Dermis blood vessel endothelial cell (primary cell): Measurements from ENCODE around the gene GDAP1L1. TPM values are rescaled to one million over a fixed set of nuclear protein-coding genes. Genes with fewer than 3 reads are reported as not detected.
A peak's percentile ranks its signal among the peaks of the same experiment; 100 is the strongest.

ENCODE experiments used
- DNase-seq: peaks from one replicate; pipeline ENCODE4 v3.0.0; 2010
- total RNA-seq: library from RNA; depleted of rRNA; stranded (reverse); fragments of >200 nt; gene quantifications from 2 replicates; pipeline ENCODE4 v1.2.3, GENCODE V29; 2014

Gene GDAP1L1
- total RNA-seq, result not detected in 2 replicates

- DNase-seq, result no peak
Measured at GRCh38 chr20:44247131-44247571, at the start of gene GDAP1L1. TSS of gene GDAP1L1 (plus strand) at chr20:44247308. CDS start at chr20:44247335, 27 bp downstream.

GRCh38 chr20:44198872-44199271 is 48.2 kb upstream of the GDAP1L1 start:
- no peak for DNase-seq

- no peak for DNase-seq
Measured at GRCh38 chr20:44199877-44200276, 47.2 kb upstream of the GDAP1L1 start.

- no peak for DNase-seq
Measured at GRCh38 chr20:44200371-44200770, 46.7 kb upstream of the GDAP1L1 start.

GRCh38 chr20:44200983-44201382 is 46.1 kb upstream of the GDAP1L1 start:
- DNase-seq, result no peak

- no peak for DNase-seq
Measured at GRCh38 chr20:44203161-44203560, 43.9 kb upstream of the GDAP1L1 start.

GRCh38 chr20:44204156-44204831 is 42.8 kb upstream of the GDAP1L1 start:
- peak; percentile 87 for DNase-seq

- DNase-seq, result no peak
Measured at GRCh38 chr20:44204832-44205215, 42.3 kb upstream of the GDAP1L1 start.

GRCh38 chr20:44206132-44206531 is 41.0 kb upstream of the GDAP1L1 start:
- DNase-seq, result no peak

GRCh38 chr20:44207126-44207723 is 39.9 kb upstream of the GDAP1L1 start:
- DNase-seq, result no peak

GRCh38 chr20:44208165-44208564 is 38.9 kb upstream of the GDAP1L1 start:
- no peak for DNase-seq

GRCh38 chr20:44208770-44209169 is 38.3 kb upstream of the GDAP1L1 start:
- no peak for DNase-seq

- DNase-seq, result peak; percentile 60
Measured at GRCh38 chr20:44209686-44210405, 37.3 kb upstream of the GDAP1L1 start.

GRCh38 chr20:44210406-44211176 is 36.5 kb upstream of the GDAP1L1 start, which contains the start of gene OSER1:
TSS of gene OSER1 (minus strand) at chr20:44210771. CDS start at chr20:44206957, 3,814 bp downstream.
- DNase-seq, result peak; percentile 98

GRCh38 chr20:44211177-44212039 is 35.7 kb upstream of the GDAP1L1 start:
- peak; percentile 47 for DNase-seq

- DNase-seq, result no peak
Measured at GRCh38 chr20:44212792-44213191, 34.3 kb upstream of the GDAP1L1 start.

- peak; percentile 78 for DNase-seq
Measured at GRCh38 chr20:44215125-44215524, 32.0 kb upstream of the GDAP1L1 start.

- peak; percentile 85 for DNase-seq
Measured at GRCh38 chr20:44217342-44218092, 29.6 kb upstream of the GDAP1L1 start.

- DNase-seq, result no peak
Measured at GRCh38 chr20:44218446-44218845, 28.7 kb upstream of the GDAP1L1 start.

GRCh38 chr20:44219170-44219730 is 27.9 kb upstream of the GDAP1L1 start:
- no peak for DNase-seq

- DNase-seq, result no peak
Measured at GRCh38 chr20:44219791-44220190, 27.3 kb upstream of the GDAP1L1 start.
